ENCODE measurements around the gene LCOR. TPM values are rescaled to one million over a fixed set of nuclear protein-coding genes. Genes with fewer than 3 reads are reported as not detected.

Gene LCOR
- total RNA-seq, 1 experiment from 2014 or later = 42.1 TPM

DNA sequence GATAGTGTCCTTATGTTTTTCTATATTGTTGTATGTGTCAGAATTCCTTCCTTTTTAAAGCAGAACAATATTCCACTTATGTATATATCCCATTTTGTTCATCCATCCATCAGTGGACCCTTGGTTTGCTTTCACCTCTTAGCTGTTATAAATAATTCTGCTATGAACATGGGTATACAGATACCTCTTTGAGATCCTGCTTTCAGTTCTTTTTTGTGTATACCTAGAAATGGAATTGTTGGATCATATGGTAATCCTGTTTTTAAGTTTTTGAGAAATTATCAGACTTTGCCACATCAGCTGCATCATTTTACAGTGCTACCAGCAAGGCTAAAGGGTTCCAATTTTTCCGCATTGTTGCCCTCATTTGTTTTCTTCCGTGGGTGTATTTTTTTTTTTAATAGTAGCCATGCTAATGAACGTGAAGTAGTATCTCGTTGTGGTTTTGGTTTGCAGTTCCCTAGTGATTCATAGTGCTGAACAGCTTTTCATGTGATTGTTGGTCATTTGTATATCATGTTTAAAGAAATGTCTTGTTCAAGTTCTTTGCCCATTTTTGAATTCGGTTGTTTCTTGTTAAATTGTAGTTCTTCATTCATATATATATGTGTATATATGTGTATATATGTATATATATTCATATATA, 87.8 kb downstream of the LCOR start:
- no peaks in the 10 kb centered on the region for H3K79me1 ChIP-seq (ENCODE audit: insufficient read depth, low read depth, low read length, poor library complexity, severe bottlenecking)
- H3K27me3 ChIP-seq (ENCODE audit: insufficient read depth, low read length) = no peaks in the 10 kb centered on the region
- no peaks in the 10 kb centered on the region for H3K9me3 Mint-ChIP-seq
- no peak overlapping the region for H3K9ac ChIP-seq (ENCODE audit: extremely low read depth, insufficient read length, low read length)
- H3K27ac Mint-ChIP-seq = peak overlapping the region in 1 of 3 experiments; percentile 45; a peak in 1 of 7 replicates
- no peak overlapping the region for H2BK15ac ChIP-seq (ENCODE audit: low read depth, low read length)
- H4K8ac ChIP-seq (replicated peaks; ENCODE audit: insufficient read length, low read depth, low read length) = no peak overlapping the region
- H3T11ph ChIP-seq (ENCODE audit: low read length) = no peak overlapping the region
- no peak overlapping the region for H2BK5ac ChIP-seq (ENCODE audit: insufficient read length, low read length)
- no peak for DNase-seq
- H3K4me2 ChIP-seq (ENCODE audit: insufficient read depth, insufficient read length, low read length) = no peak overlapping the region
- H3K23ac ChIP-seq (ENCODE audit: insufficient read length, low read depth, low read length) = no peak overlapping the region
- TF ChIP-seq CTCF (conservative IDR thresholded peaks at IDR 0.05) = no peak
- no peaks in the 10 kb centered on the region for H3K9me3 ChIP-seq (ENCODE audit: control insufficient read depth, low read depth, low read length)
- H3K4ac ChIP-seq (ENCODE audit: low read depth, low read length) = no peak overlapping the region
- no CpG with 5 or more reads among the region's 5 CpGs for WGBS (ENCODE audit: extremely low coverage, insufficient read length, low lambda C conversion rate)
- H3K18ac ChIP-seq (ENCODE audit: insufficient read length, low read depth, low read length) = no peak overlapping the region
- H4K91ac ChIP-seq (ENCODE audit: insufficient read length, low read depth, low read length) = no peak overlapping the region
- no peak overlapping the region for H3K56ac ChIP-seq (ENCODE audit: insufficient read length, low read depth, low read length)
- no peak overlapping the region for H3K27ac ChIP-seq (ENCODE audit: insufficient read length, low read depth, low read length)
- H3K14ac ChIP-seq (ENCODE audit: insufficient read depth, low read length) = no peak overlapping the region
- H2AK5ac ChIP-seq (ENCODE audit: insufficient read length, low read length) = no peak overlapping the region
- no peaks in the 10 kb centered on the region for H3K27me3 Mint-ChIP-seq (ENCODE audit: low read depth)
- no peaks in the 10 kb centered on the region for H4K20me1 ChIP-seq (ENCODE audit: control insufficient read depth, insufficient read depth, insufficient read length)
- H3K4me1 Mint-ChIP-seq = no peaks in the 10 kb centered on the region
- H3K23me2 ChIP-seq (ENCODE audit: insufficient read length, low read depth, low read length, poor library complexity, severe bottlenecking) = no peaks in the 10 kb centered on the region
- H2BK20ac ChIP-seq (ENCODE audit: low read depth, low read length, poor library complexity, severe bottlenecking) = no peak overlapping the region
- no peaks in the 10 kb centered on the region for H3K79me2 ChIP-seq (ENCODE audit: insufficient read depth, low read length)
- H3K4me3 Mint-ChIP-seq = no peak overlapping the region
- H3K4me1 ChIP-seq (ENCODE audit: insufficient read depth, low read length) = no peaks in the 10 kb centered on the region
- no peak overlapping the region for H2AFZ ChIP-seq (ENCODE audit: low read length)
- H2BK120ac ChIP-seq (ENCODE audit: low read depth, low read length, poor library complexity, severe bottlenecking) = no peak overlapping the region
- peaks cover 4 to 18% (median 10%) of the 10 kb centered on the region in 3 experiments; a peak in 6 of 7 replicates for H3K36me3 Mint-ChIP-seq (ENCODE audit: insufficient read depth in 1 of 3, low read depth in 3 of 3)
- no peak overlapping the region for H2BK12ac ChIP-seq (ENCODE audit: insufficient read length, low read depth, low read length)
- no peak overlapping the region for H4K5ac ChIP-seq (ENCODE audit: insufficient read length, low read depth, low read length)

Data from H9 (cell line).